Progenitor cell of endocrine pancreas (in vitro differentiated cells): ENCODE results near the gene KIF16B. TPM values are rescaled to one million over a fixed set of nuclear protein-coding genes. Genes with fewer than 3 reads are reported as not detected.

Experiments
- DNase-seq: peaks from one replicate; pipeline ENCODE4 v3.0.0; 2021; ENCODE audit warnings: low spot score; ENCODE audit not compliant: unreplicated experiment
- H3K27ac Mint-ChIP-seq: 2 replicates; pipeline ENCODE4 v1.8.0; 2021; ENCODE audit warnings: mild to moderate bottlenecking, moderate library complexity, mixed read lengths
- H3K27me3 Mint-ChIP-seq: 2 replicates; pipeline ENCODE4 v1.8.0; 2021; ENCODE audit warnings: mixed read lengths
- H3K36me3 Mint-ChIP-seq: 2 replicates; pipeline ENCODE4 v1.8.0; 2022; ENCODE audit warnings: mixed read lengths; ENCODE audit not compliant: insufficient read depth
- H3K4me1 Mint-ChIP-seq: 2 replicates; pipeline ENCODE4 v1.8.0; 2021; ENCODE audit warnings: low read depth, mixed read lengths
- H3K4me3 Mint-ChIP-seq: 2 replicates; pipeline ENCODE4 v1.8.0; 2021; ENCODE audit warnings: low read depth, mild to moderate bottlenecking, moderate library complexity, mixed read lengths
- H3K9me3 Mint-ChIP-seq: 2 replicates; pipeline ENCODE4 v1.8.0; 2021; ENCODE audit warnings: low read depth, mixed read lengths
- CTCF ChIP-seq: fragments of 200-600 bp; sonication (generic); IDR thresholded peaks from one replicate; pipeline ENCODE4 v1.5.0; 2021; ENCODE audit warnings: antibody characterized with exemption, mild to moderate bottlenecking; ENCODE audit not compliant: unreplicated experiment
- total RNA-seq: library from RNA; stranded (reverse); gene quantifications from 2 replicates; pipeline ENCODE4 v1.2.1, GENCODE V29; 2021

Gene KIF16B
- total RNA-seq, 1 donor from 2014 or later, result 10.8 TPM

- no peak overlapping the region for H3K4me3 Mint-ChIP-seq
- TF ChIP-seq CTCF, result no peak
- no peaks in the 10 kb centered on the region for H3K4me1 Mint-ChIP-seq
- H3K36me3 Mint-ChIP-seq, result peaks cover 1% of the 10 kb centered on the region
- H3K27ac Mint-ChIP-seq, result no peak overlapping the region
- no peak for DNase-seq
- no peaks in the 10 kb centered on the region for H3K27me3 Mint-ChIP-seq
- no peaks in the 10 kb centered on the region for H3K9me3 Mint-ChIP-seq
Measured at GRCh38 chr20:16554766-16555543, 18.3 kb downstream of the KIF16B start.

GRCh38 chr20:16553684-16554083 lies 19.6 kb downstream of the KIF16B start:
- H3K9me3 Mint-ChIP-seq, result no peaks in the 10 kb centered on the region
- H3K27ac Mint-ChIP-seq, result no peak overlapping the region
- DNase-seq, result no peak
- no peaks in the 10 kb centered on the region for H3K4me1 Mint-ChIP-seq
- TF ChIP-seq CTCF, result no peak
- peaks cover 1% of the 10 kb centered on the region for H3K36me3 Mint-ChIP-seq
- H3K27me3 Mint-ChIP-seq, result no peaks in the 10 kb centered on the region
- H3K4me3 Mint-ChIP-seq, result no peak overlapping the region

GRCh38 chr20:16553101-16553500 lies 20.1 kb downstream of the KIF16B start:
- Mint-ChIP-seq H3K36me3 (peaks cover 1% of the 10 kb centered on the region), H3K4me3 (no peak overlapping the region)

GRCh38 chr20:16552015-16552414 lies 21.2 kb downstream of the KIF16B start:
- Mint-ChIP-seq H3K27ac (no peak overlapping the region), H3K4me3 (no peak overlapping the region), H3K4me1 (no peaks in the 10 kb centered on the region), H3K9me3 (no peaks in the 10 kb centered on the region), H3K36me3 (peaks cover 1% of the 10 kb centered on the region), H3K27me3 (no peaks in the 10 kb centered on the region)
- TF ChIP-seq CTCF, result no peak
- DNase-seq, result no peak

More at GRCh38 chr20:16553101-16553500, 20.1 kb downstream of the KIF16B start:
- no peak for TF ChIP-seq CTCF
- Mint-ChIP-seq H3K27me3 (no peaks in the 10 kb centered on the region), H3K4me1 (no peaks in the 10 kb centered on the region), H3K27ac (no peak overlapping the region), H3K9me3 (no peaks in the 10 kb centered on the region)
- no peak for DNase-seq

GRCh38 chr20:16551607-16552006 lies 21.6 kb downstream of the KIF16B start:
- DNase-seq, result no peak
- H3K4me1 Mint-ChIP-seq, result no peaks in the 10 kb centered on the region

More at GRCh38 chr20:16551607-16552006, 21.6 kb downstream of the KIF16B start:
- H3K9me3 Mint-ChIP-seq, result no peaks in the 10 kb centered on the region
- H3K36me3 Mint-ChIP-seq, result peaks cover 1% of the 10 kb centered on the region
- no peak overlapping the region for H3K4me3 Mint-ChIP-seq
- TF ChIP-seq CTCF, result no peak
- H3K27me3 Mint-ChIP-seq, result no peaks in the 10 kb centered on the region
- H3K27ac Mint-ChIP-seq, result no peak overlapping the region
